Activated CD4-positive, alpha-beta T cell treated with anti-CD3 and anti-CD28 coated beads, Interleukin-2, Interleukin-4, amounts not matched to agents 100 ng/mL and 50 ng/mL, durations not matched to agents 16 hours and 8 hours (primary cell): ENCODE data around the gene SRP14.
"Not testable (repeated sequence)": the region's sequence is repeated elsewhere in the genome, so short reads cannot be mapped to it uniquely, and the experiment has no call there.

ENCODE experiments used
- DNase-seq: peaks from one replicate; pipeline ENCODE4 v3.0.0-alpha.2; 2020; ENCODE audit warnings: low spot score

The SRP14 gene

GRCh38 chr15:40028853-40029252, 10.1 kb downstream of the SRP14 start:
- no peak for DNase-seq

GRCh38 chr15:40028193-40028592, 10.8 kb downstream of the SRP14 start:
- no peak for DNase-seq

- DNase-seq: no peak
Observed at GRCh38 chr15:40016224-40016865, 22.6 kb downstream of the SRP14 start.

- DNase-seq: no peak
Observed at GRCh38 chr15:40014390-40014789, 24.6 kb downstream of the SRP14 start.

- not testable (repeated sequence) for DNase-seq
Observed at GRCh38 chr15:40013372-40013771, 25.6 kb downstream of the SRP14 start.

GRCh38 chr15:40011303-40011702, 27.7 kb downstream of the SRP14 start:
- no peak for DNase-seq

- no peak for DNase-seq
Observed at GRCh38 chr15:40010686-40011085, 28.3 kb downstream of the SRP14 start.

- no peak for DNase-seq
Observed at GRCh38 chr15:40008061-40008765, 30.8 kb downstream of the SRP14 start.

- DNase-seq: no peak
Observed at GRCh38 chr15:40006646-40007045, 32.3 kb downstream of the SRP14 start.

- DNase-seq: no peak
Observed at GRCh38 chr15:40006003-40006402, 33.0 kb downstream of the SRP14 start.

- no peak for DNase-seq
Observed at GRCh38 chr15:40003116-40003916, 35.7 kb downstream of the SRP14 start.

GRCh38 chr15:40002295-40002694, 36.7 kb downstream of the SRP14 start:
- no peak for DNase-seq

- DNase-seq: no peak
Observed at GRCh38 chr15:39999538-40000200, 39.3 kb downstream of the SRP14 start.

- DNase-seq: no peak
Observed at GRCh38 chr15:39998511-39999077, 40.4 kb downstream of the SRP14 start.

GRCh38 chr15:39997639-39998038, 41.3 kb downstream of the SRP14 start:
- DNase-seq: no peak

GRCh38 chr15:39997031-39997430, 42.0 kb downstream of the SRP14 start:
- DNase-seq: no peak

GRCh38 chr15:39996228-39996627, 42.8 kb downstream of the SRP14 start:
- DNase-seq: not testable (repeated sequence)

GRCh38 chr15:39992953-39993352, 46.0 kb downstream of the SRP14 start:
- not testable (repeated sequence) for DNase-seq

GRCh38 chr15:39990706-39991105, 48.3 kb downstream of the SRP14 start:
- DNase-seq: no peak

- DNase-seq: no peak
Observed at GRCh38 chr15:39987821-39988220, 51.2 kb downstream of the SRP14 start.
